Activated T-helper 1 cell treated with anti-CD3 and anti-CD28 coated beads, Interleukin-2, amount 50 U/mL, for 16 hours (primary cell): ENCODE data around the gene STX18.
"Not testable (repeated sequence)": the region's sequence is repeated elsewhere in the genome, so short reads cannot be mapped to it uniquely, and the experiment has no call there.

Experiments used
- DNase-seq, 2 donors: peaks; one replicate each; pipeline ENCODE4 v3.0.0-alpha.2; 2020; ENCODE audit warnings: low read depth in 1 of 2, low spot score in 1 of 2

The STX18 gene

GRCh38 chr4:4541661-4542570 is at the start of gene STX18:
STX18 (minus strand) TSS chr4:4542048; CDS start chr4:4541964, 84 bp downstream.
- DNase-seq = peak; percentile 80 to 82

GRCh38 chr4:4591071-4591470 is 49.2 kb upstream of the STX18 start:
- no peak for DNase-seq

GRCh38 chr4:4590546-4590945 is 48.7 kb upstream of the STX18 start:
- DNase-seq = no peak

- no peak for DNase-seq
Observed at GRCh38 chr4:4585012-4585670, 43.3 kb upstream of the STX18 start.

- no peak for DNase-seq
Observed at GRCh38 chr4:4583606-4584005, 41.8 kb upstream of the STX18 start.

- DNase-seq = no peak
Observed at GRCh38 chr4:4582653-4583052, 40.8 kb upstream of the STX18 start.

GRCh38 chr4:4580494-4580893 is 38.6 kb upstream of the STX18 start:
- DNase-seq = no peak

DNA sequence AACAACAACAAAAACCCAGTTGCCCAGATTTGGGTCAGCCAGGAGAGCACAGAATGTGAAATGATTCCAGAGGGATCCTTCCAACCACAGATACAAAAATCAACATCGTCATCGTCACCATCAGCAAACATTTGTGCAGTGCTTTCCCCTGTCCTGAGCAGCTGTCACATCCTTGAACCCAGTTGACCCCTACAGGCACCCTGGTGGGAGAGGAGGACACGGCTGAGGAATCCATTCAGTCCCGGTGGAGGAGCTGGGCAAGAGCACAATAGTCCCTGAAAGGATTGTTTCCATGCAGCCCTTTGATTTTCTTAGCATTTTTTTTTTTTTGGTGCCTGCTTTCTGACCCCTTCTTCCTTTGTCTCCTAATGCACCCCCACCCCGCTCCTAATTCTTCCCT is 37.1 kb upstream of the STX18 start:
- DNase-seq = no peak

DNA sequence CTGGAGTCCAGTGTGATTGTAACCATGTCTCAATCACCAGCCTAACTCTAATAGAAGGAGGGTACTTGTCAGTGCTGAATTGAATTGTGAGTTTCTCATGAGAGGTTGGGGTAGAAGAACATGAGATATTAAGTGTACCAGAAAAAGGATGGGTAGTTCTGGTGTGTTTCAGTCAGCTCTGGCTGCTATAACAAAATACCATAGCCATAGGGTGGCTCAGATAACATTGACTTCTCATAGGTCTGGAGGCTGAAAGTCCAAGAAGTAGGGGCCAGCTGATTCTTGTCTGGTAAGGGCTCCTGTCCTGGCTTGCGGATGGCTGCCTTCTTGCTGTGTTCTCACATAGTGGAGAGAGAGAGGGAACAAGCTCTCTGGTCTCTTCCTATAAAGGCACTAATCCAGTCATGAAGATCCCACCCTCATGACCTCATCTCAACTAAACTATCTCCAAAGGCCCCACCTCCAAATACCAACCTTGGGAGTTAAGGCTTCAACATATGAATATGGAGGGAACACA is 35.6 kb upstream of the STX18 start:
- no peak for DNase-seq

DNA sequence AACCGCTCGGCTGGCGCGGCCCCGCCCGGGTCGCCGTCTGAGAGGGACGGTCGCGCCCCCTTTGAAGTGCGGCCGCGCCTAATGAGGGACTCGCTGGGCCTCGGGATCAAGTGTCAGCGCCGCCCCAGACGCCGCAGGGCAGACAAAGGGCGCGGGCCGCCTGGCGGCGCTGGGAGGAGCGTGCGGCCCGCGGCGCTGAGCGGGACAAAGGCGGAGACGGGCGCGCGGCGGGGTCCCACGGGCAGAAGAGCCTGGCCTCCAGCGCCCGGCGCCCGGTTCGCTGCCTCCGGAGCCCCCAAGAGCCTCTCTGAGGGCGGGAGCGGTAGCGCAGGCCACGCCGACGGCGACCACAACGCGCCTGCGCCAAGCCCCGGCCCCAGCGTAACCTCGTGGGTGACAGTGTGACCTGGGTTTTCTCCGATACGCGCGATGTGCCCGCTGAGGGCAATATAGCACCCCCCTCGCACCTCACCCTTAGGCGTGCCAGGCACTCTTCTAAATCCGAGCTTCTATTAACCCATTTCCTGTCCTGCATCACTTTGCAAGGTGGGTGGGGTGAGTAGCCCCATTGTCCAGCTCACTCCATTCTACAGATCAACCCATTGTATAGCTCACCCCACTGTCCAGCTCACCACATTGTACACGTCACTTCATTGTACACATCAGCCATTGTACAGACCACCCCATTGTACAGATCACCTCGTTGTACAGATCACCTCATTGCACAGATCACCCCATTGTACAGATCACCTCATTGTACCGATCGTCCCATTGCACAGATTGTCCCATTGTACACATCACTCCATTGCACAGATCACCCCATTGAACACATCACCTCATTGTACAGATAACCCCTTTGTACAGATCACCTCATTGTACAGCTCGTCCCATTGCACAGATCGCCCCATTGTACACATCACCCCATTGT is 33.7 kb upstream of the STX18 start:
- peak; percentile 10 to 52 for DNase-seq

DNA sequence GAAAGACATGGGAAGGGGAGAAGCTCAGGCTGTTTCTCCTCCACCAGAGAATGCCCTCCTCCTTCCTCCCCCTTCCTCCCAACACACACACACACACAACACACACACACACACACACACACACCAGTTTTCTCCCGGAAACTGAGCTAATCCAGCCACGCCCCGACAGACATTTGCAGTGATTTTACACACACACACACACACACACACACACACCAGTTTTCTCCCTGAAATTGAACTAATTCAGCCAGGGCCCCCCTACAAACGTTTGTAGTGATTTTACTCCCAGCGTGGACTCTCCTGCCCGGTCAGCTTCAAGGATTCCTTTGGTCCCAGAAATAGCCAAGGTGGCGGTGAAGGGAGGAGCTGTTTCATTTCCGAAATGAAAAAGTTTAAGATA is 32.9 kb upstream of the STX18 start:
- no peak for DNase-seq

DNA sequence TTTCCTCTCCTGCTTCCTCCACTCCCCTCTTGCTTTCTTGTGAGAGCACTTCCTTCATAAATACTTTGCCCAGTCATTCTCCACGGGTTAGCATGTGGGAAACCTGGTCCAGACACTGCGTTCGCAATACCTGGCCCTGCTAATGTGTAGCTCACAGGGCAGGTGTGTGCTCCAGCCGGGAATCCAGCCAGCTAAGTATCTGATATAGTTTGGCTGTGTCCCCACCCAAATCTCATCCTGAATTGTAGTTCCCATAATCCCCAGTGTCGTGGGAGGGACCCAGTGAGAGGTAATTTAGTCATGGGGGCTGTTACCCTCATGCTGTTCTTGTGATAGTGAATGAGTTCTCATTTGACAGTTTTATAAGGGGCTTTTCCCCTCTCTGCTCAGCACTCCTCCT is 32.2 kb upstream of the STX18 start:
- DNase-seq = no peak

DNA sequence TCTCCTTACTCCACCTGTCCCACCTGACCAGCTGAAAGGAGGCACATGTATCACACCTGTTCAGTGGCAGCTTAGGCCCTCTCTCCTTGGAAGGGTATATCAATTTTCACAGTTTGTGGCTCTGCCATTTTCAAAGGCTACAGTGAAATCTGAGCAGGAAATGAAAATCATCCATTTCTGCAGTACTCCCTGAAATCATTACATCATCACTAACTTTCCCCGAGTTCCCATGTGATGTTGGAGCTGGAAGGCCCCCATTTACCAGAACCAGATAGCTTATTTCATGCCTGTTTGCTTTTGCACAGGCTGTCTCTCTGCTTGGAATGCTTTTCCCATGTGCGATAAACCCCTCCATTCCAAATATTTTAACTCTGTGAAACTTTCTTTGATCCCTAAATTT is 31.0 kb upstream of the STX18 start:
- no peak for DNase-seq

DNA sequence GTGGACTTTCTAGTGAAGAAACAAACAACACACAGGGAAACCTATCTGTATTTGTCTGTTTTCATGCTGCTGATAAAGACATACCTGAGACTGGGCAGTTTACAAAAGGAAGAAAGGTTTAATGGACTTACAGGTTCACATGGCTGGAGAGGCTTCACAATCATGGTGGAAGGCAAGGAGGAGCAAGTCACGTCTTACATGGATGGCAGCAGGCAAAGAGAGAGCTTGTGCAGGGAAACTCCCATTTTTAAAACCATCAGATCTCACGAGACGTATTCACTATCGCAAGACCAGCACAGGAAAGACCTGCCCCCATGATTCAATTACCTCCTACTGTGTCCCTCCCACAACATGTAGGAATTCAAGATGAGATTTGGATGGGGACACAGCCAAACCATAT is 28.0 kb upstream of the STX18 start:
- not testable (repeated sequence) for DNase-seq

GRCh38 chr4:4568806-4569427 is 27.1 kb upstream of the STX18 start:
- no peak for DNase-seq

GRCh38 chr4:4566359-4566758 is 24.5 kb upstream of the STX18 start:
- DNase-seq = not testable (repeated sequence)

GRCh38 chr4:4564522-4564921 is 22.7 kb upstream of the STX18 start:
- no peak for DNase-seq

- DNase-seq = no peak
Observed at GRCh38 chr4:4560642-4561041, 18.8 kb upstream of the STX18 start.

GRCh38 chr4:4560136-4560535 is 18.3 kb upstream of the STX18 start:
- DNase-seq = no peak

DNA sequence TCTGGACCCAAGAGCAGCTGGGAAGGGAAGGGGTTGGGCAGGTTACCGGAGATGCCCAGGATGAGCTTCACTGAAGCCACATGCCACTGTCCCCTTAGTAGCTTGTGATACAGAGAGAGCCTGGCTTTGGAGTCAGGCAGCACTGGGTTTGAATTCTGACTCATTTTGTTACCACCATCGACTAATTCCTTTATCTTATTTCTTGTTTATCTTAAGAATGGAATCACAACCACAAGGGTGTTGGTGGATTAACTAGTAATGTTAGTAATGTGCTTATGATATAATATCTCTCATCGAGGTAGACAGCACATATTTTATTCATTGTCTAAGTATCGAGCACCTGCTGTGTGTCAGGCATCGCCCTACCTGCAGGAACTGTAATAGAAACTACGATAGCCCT is 17.7 kb upstream of the STX18 start:
- DNase-seq = no peak

- no peak for DNase-seq
Observed at GRCh38 chr4:4558881-4559280, 17.0 kb upstream of the STX18 start.
